KMS-11 (cell line): ENCODE results near the gene MFAP5.

Experiments
- H2AFZ ChIP-seq: fragments of 200-600 bp; sonication (generic); 2 replicates; pipeline ENCODE4 v1.6.1; 2016; ENCODE audit warnings: antibody characterized with exemption, mixed run types, low read depth
- H3K27ac ChIP-seq: fragments of 200-600 bp; sonication (generic); 2 replicates; pipeline ENCODE4 v1.6.1; 2016; ENCODE audit warnings: mild to moderate bottlenecking, mixed run types
- H3K27me3 ChIP-seq: fragments of 200-600 bp; sonication (generic); 2 replicates; pipeline ENCODE4 v1.6.1; 2017; ENCODE audit warnings: mild to moderate bottlenecking, low read depth, mixed run types, moderate library complexity; ENCODE audit not compliant: insufficient read depth
- H3K36me3 ChIP-seq: fragments of 200-600 bp; sonication (generic); 2 replicates; pipeline ENCODE4 v1.6.1; 2017; ENCODE audit warnings: mild to moderate bottlenecking, mixed run types; ENCODE audit not compliant: insufficient read depth
- H3K4me1 ChIP-seq: fragments of 200-600 bp; sonication (generic); 2 replicates; pipeline ENCODE4 v1.6.1; 2016; ENCODE audit warnings: mild to moderate bottlenecking, low read depth, mixed run types; ENCODE audit not compliant: poor library complexity, severe bottlenecking
- H3K4me2 ChIP-seq: fragments of 200-600 bp; sonication (generic); 2 replicates; pipeline ENCODE4 v1.7.0; 2016; ENCODE audit warnings: mild to moderate bottlenecking, mixed run types
- H3K4me3 ChIP-seq: fragments of 200-600 bp; sonication (generic); IDR thresholded peaks from 2 replicates; pipeline ENCODE4 v1.6.1; 2017; ENCODE audit warnings: low read depth, low read length, mixed read lengths; ENCODE audit not compliant: insufficient read depth
- H3K79me2 ChIP-seq: fragments of 200-600 bp; sonication (generic); 2 replicates; pipeline ENCODE4 v1.6.1; 2016; ENCODE audit warnings: low read depth, mixed run types; ENCODE audit not compliant: insufficient read depth
- H3K9ac ChIP-seq: fragments of 200-600 bp; sonication (generic); 2 replicates; pipeline ENCODE4 v1.6.1; 2016; ENCODE audit warnings: mild to moderate bottlenecking, mixed run types
- H4K20me1 ChIP-seq: fragments of 200-600 bp; sonication (generic); 2 replicates; pipeline ENCODE4 v1.6.1; 2016; ENCODE audit warnings: mild to moderate bottlenecking, mixed run types; ENCODE audit not compliant: insufficient read depth
- TF ChIP-seq, protein P1 (sequence below): fragments of 200-600 bp; sonication (generic); conservative IDR thresholded peaks from 2 replicates; pipeline ENCODE4 v1.6.1; 2017; ENCODE audit warnings: low read depth, mild to moderate bottlenecking, antibody characterized with exemption, low read length, moderate library complexity, mixed read lengths

Gene MFAP5

DNA sequence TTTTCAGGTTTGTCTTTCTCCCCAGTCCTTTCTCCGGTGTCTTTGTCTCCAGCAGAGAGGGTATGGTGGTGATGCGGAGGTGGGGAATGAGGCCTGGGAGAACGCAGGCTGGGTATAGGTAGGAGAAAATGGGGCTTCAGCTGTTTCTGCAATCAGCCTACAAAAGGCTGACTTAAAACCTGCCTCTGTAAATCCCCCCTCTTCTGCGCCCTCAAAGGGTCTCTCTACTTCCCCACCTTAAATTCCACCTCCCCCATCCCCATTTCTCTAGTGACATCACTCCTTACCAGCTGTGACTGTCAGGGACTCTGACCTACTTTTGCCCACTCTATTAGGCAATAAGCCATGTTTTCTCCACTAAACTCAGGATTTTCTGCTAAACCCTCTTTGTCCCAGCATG, 27.1 kb upstream of the MFAP5 start:
- H3K9ac ChIP-seq = no peak overlapping the region
- H3K4me1 ChIP-seq = peaks cover 23% of the 10 kb centered on the region
- no peak overlapping the region for H3K4me2 ChIP-seq
- H3K27ac ChIP-seq = no peak overlapping the region
- H3K36me3 ChIP-seq = no peaks in the 10 kb centered on the region
- no peaks in the 10 kb centered on the region for H3K79me2 ChIP-seq
- no peak overlapping the region for H2AFZ ChIP-seq
- no peaks in the 10 kb centered on the region for H3K27me3 ChIP-seq
- TF ChIP-seq, protein P1, sequence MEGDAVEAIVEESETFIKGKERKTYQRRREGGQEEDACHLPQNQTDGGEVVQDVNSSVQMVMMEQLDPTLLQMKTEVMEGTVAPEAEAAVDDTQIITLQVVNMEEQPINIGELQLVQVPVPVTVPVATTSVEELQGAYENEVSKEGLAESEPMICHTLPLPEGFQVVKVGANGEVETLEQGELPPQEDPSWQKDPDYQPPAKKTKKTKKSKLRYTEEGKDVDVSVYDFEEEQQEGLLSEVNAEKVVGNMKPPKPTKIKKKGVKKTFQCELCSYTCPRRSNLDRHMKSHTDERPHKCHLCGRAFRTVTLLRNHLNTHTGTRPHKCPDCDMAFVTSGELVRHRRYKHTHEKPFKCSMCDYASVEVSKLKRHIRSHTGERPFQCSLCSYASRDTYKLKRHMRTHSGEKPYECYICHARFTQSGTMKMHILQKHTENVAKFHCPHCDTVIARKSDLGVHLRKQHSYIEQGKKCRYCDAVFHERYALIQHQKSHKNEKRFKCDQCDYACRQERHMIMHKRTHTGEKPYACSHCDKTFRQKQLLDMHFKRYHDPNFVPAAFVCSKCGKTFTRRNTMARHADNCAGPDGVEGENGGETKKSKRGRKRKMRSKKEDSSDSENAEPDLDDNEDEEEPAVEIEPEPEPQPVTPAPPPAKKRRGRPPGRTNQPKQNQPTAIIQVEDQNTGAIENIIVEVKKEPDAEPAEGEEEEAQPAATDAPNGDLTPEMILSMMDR = no peak
- no peaks in the 10 kb centered on the region for H4K20me1 ChIP-seq
- H3K4me3 ChIP-seq = no peak overlapping the region

DNA sequence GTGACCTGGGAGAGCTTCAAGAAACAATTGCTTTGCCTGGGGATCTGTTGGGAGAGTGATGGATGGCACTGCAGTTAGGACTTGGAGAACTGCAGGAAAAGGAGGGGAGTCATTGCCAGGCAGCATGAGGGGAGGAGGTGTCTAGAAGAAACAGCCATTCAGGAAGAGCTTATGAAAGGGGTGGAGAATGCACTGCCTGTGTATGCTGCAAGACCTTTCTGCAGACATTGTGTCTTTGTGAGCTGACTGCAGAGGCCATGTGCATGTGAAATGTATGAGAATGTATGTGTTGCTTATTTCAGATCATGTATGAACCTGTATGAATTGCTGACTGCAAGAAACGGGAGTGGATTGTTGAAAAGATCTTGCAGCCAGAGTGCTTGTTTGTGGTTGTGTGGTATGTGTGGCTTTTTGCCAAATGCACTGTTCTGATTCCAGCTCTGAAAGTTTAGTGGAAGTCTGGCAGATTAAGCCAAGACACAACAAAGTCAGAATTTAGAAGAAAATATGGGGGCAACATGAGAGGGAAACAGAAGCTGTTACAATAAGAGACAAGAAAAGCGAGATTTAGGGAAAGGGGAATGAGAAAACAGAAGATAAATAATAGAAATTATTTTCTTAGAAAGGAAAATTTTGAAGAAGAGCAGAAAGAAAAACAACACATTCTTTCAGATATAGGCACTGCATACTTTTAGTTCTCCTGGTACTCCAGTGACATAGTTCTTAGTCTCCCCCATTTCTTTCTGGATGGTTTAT, 25.4 kb upstream of the MFAP5 start:
- Histone ChIP-seq H3K36me3 (no peaks in the 10 kb centered on the region), H3K4me1 (peaks cover 23% of the 10 kb centered on the region), H3K4me3 (no peak overlapping the region), H2AFZ (peak overlapping the region; percentile 16; the same call in 1 of the 2 replicates), H3K9ac (no peak overlapping the region), H4K20me1 (no peaks in the 10 kb centered on the region), H3K4me2 (peak overlapping the region; percentile 29), H3K27ac (no peak overlapping the region), H3K79me2 (no peaks in the 10 kb centered on the region), H3K27me3 (no peaks in the 10 kb centered on the region)
- TF ChIP-seq, protein P1 = no peak

DNA sequence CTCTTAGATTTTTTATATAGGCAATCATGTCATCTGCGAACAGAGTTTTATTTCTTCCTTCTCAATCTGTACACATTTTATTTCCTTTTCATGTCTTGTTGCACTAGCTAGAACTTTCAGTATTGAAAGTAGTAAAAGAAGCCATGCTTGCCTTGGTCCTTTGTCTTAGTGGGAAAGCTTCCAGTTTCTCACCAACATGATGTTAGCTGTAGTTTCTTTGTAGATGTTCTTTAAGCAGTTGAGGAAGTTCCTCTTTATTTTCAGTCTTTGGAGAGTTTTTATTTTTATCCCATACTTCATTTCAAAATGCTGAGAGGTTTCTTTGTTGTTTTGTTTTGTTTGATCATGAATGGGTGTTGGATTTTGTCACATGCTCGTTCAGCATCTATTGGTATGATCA, 22.4 kb upstream of the MFAP5 start:
- Histone ChIP-seq H3K4me3 (no peak overlapping the region), H3K4me1 (peaks cover 23% of the 10 kb centered on the region), H2AFZ (no peak overlapping the region), H3K27me3 (no peaks in the 10 kb centered on the region), H3K79me2 (no peaks in the 10 kb centered on the region), H3K27ac (no peak overlapping the region), H3K4me2 (no peak overlapping the region), H4K20me1 (no peaks in the 10 kb centered on the region), H3K9ac (no peak overlapping the region), H3K36me3 (no peaks in the 10 kb centered on the region)
- TF ChIP-seq, protein P1 = no peak

DNA sequence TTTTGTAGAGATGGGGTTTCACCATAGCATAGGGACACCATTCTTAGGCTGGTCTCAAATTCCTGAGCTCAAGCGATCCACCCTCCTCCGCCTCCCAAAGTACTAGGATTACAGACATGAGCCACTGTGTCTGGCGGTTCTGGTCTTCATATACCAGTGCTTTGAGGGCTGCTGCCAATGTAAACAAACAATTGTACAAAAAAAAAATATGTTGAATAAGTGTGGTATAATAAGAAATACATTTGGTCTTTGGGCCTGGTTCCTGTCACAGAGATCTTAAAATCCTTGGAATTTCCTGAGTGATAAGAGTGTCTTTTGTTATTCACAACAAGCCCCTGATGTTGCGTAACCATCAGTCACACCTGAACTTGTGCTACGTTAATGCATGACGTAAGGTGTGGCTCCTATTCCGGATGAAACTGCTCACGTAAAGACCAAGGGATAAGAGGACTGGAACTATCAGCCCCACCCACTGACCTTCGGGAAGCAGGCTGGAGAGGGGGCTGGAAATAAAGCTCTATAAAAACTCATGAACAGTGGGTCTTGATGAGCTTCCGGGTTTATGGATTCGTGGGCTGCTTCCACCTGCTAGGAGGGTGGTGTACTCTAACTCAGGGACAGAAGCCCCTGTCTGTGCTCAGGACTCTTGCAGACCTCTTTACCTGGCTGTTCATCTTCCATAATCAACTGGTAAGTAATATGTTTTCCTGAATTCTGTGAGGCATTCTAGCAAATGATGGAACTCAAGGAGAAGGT, 18.7 kb upstream of the MFAP5 start:
- H3K27ac ChIP-seq = no peak overlapping the region
- no peak overlapping the region for H3K9ac ChIP-seq
- no peaks in the 10 kb centered on the region for H3K36me3 ChIP-seq
- no peaks in the 10 kb centered on the region for H3K4me1 ChIP-seq
- no peaks in the 10 kb centered on the region for H3K27me3 ChIP-seq
- peak overlapping the region; percentile 39; the same call in 1 of the 2 replicates for H2AFZ ChIP-seq
- TF ChIP-seq, protein P1 = no peak
- no peak overlapping the region for H3K4me3 ChIP-seq
- H3K4me2 ChIP-seq = no peak overlapping the region
- H3K79me2 ChIP-seq = no peaks in the 10 kb centered on the region
- H4K20me1 ChIP-seq = no peaks in the 10 kb centered on the region
